Measurements from ENCODE around the gene GPR42. TPM values are rescaled to one million over a fixed set of nuclear protein-coding genes. Genes with fewer than 3 reads are reported as not detected.
"Not testable (repeated sequence)": the region's sequence is repeated elsewhere in the genome, so short reads cannot be mapped to it uniquely, and the experiment has no call there.

GPR42 gene
- total and polyA plus RNA-seq, 11 donors: not detected

DNA sequence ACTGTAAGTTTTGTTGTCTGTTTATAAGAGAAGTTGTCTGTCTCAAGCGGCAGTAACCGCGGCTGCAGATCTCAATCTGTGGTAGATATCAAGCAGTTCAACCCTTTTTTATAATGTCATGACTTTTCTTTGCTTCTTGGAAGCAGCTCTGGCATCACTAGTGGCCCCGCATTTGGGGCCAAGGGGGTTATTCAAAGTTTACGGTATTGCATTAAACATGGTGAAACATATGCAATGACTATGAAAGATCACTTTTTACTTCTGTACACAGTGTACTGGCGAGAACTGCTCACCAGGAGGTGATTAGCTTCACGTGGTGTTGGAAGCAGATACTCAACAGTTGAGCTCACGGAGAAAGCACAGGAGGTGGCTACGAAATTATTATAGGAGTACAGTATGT, 17.2 kb upstream of the GPR42 start:
- Histone ChIP-seq H3K27ac (no peak overlapping the region), H3K9me3 (no peaks in the 10 kb centered on the region), H3K27me3 (peaks cover 0 to 7% (median 0%) of the 10 kb centered on the region in 9 donors), H3K36me3 (no peaks in the 10 kb centered on the region), H3K4me1 (peaks cover 0 to 17% (median 3%) of the 10 kb centered on the region in 12 donors), H3K4me3 (no peak overlapping the region)
- ATAC-seq (no peak), DNase-seq (peak in 1 of 5 donors; percentile 9)
- intact Hi-C loops (cut with DNase I): loop anchor here in 9 of 10 donors (1.0 to 10.0 kb wide), 10 partner anchors 114 to 361 kb away; partner anchors contain the start of genes KRTDAP (in 2 of the 9) and KMT2B (in 1 of the 9)
- TF ChIP-seq POLR2A (IDR thresholded peaks at IDR 0.05): no peak
- WGBS, 4 donors: 82 to 86% (median 83%) methylated on average over 9 of the region's 9 CpGs

DNA sequence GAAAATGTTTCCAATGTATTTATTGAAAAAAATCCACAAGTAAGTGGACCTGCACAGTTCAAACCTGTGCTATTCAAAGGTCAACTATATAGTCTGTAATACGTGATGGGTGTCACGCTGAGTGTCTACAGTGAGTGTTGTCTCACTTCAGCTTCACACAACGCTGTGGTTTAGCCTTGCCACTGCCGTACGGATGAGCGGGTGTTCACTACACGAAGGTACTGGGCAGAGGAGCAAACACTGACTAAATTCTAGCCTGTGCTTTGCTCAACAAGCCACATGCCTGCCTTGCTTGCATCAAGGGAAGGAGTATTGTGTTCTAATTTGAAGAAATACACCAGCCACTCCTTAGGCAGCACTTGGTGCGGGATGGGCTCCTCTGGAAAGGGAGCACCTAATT, 16.0 kb upstream of the GPR42 start:
- TF ChIP-seq, protein P1, sequence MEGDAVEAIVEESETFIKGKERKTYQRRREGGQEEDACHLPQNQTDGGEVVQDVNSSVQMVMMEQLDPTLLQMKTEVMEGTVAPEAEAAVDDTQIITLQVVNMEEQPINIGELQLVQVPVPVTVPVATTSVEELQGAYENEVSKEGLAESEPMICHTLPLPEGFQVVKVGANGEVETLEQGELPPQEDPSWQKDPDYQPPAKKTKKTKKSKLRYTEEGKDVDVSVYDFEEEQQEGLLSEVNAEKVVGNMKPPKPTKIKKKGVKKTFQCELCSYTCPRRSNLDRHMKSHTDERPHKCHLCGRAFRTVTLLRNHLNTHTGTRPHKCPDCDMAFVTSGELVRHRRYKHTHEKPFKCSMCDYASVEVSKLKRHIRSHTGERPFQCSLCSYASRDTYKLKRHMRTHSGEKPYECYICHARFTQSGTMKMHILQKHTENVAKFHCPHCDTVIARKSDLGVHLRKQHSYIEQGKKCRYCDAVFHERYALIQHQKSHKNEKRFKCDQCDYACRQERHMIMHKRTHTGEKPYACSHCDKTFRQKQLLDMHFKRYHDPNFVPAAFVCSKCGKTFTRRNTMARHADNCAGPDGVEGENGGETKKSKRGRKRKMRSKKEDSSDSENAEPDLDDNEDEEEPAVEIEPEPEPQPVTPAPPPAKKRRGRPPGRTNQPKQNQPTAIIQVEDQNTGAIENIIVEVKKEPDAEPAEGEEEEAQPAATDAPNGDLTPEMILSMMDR (IDR thresholded peaks at IDR 0.05): no peak
- TF ChIP-seq POLR2A (IDR thresholded peaks at IDR 0.05): no peak
- intact Hi-C loops (cut with DNase I): loop anchor here in 6 of 10 donors (5.0 to 10.0 kb wide), 6 partner anchors 112 to 360 kb away; partner anchors contain the start of genes KRTDAP (in 2 of the 6) and KMT2B (in 1 of the 6)
- WGBS, 4 donors: 89 to 92% (median 91%) methylated on average over 8 of the region's 8 CpGs
- Histone ChIP-seq H3K27me3 (peaks cover 0 to 5% (median 0%) of the 10 kb centered on the region in 9 donors), H3K27ac (no peak overlapping the region), H3K4me1 (peaks cover 0 to 17% (median 3%) of the 10 kb centered on the region in 12 donors), H3K4me3 (no peak overlapping the region), H3K9me3 (no peaks in the 10 kb centered on the region), H3K36me3 (no peaks in the 10 kb centered on the region)
- ATAC-seq (no peak), DNase-seq (peak in 1 of 5 donors; percentile 13)

DNA sequence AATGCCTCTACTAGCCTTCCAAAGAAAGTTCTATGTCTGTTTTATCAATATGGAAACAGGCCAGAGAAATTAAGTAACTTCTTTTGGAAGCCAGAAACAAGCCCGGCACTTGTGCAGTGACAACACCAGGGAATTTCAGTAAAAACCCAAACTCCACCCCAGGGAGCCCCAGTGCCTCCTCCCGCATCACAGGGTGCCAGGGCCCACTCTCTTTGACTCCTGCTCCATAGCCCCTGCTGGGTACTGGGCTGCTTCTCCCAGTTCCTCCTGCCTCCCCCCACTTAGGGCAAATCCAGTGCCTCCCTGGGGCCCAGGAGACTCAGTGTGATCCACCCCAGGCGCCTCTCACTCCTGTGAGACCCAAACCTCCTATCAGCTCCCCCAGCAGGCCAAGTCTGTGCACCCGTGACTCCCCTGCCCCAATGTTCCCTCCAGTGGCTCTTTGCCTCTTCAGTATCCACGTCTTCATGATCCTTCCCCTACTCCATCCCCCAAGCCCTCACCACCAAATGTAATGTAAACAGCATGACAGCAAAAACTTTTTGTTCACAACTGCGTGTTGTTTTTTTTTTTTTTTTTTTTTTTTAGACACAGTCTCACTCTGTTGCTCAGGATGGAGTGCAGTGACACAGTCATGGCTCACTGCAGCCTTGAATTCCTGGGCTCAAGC, 14.9 kb upstream of the GPR42 start:
- Histone ChIP-seq H3K27ac (no peak overlapping the region), H3K9me3 (no peaks in the 10 kb centered on the region), H3K36me3 (no peaks in the 10 kb centered on the region), H3K4me1 (peaks cover 0 to 17% (median 3%) of the 10 kb centered on the region in 12 donors), H3K27me3 (peaks cover 0 to 5% (median 0%) of the 10 kb centered on the region in 9 donors), H3K4me3 (no peak overlapping the region)
- WGBS, 4 donors: 55 to 65% (median 60%) methylated on average over 5 to 6 of the region's 6 CpGs
- no peak for TF ChIP-seq POLR2A (IDR thresholded peaks at IDR 0.05)
- TF ChIP-seq, protein P1 (IDR thresholded peaks at IDR 0.05): no peak
- ATAC-seq (no peak), DNase-seq (peak in 1 of 5 donors; percentile 33)
- intact Hi-C loops (cut with DNase I): loop anchor here in 2 of 10 donors (10.0 kb wide), 2 partner anchors 239 to 359 kb away; partner anchors contain the start of gene KMT2B (in 1 of the 2)

GRCh38 chr19:35357867-35358573, 12.8 kb upstream of the GPR42 start, which contains the start of gene FFAR3:
Gene FFAR3, plus strand, starts transcription at chr19:35358460. Its CDS starts 431 bp downstream, at chr19:35358891.
- H3K27ac ChIP-seq: peak within 1 kb of the TSS in 1 of 12 donors; percentile 27
- no peak within 1 kb of the TSS for H3K4me3 ChIP-seq
- peaks cover 0 to 11% (median 3%) of the 10 kb centered on the region in 12 donors for H3K4me1 ChIP-seq
- peaks cover 0 to 5% (median 0%) of the 10 kb centered on the region in 9 donors for H3K27me3 ChIP-seq
- TF ChIP-seq POLR2A (IDR thresholded peaks at IDR 0.05): no peak
- TF ChIP-seq, protein P1 (IDR thresholded peaks at IDR 0.05): no peak
- intact Hi-C loops (cut with DNase I): loop anchor here in 2 of 10 donors (10.0 kb wide), 2 partner anchors 237 to 357 kb away; partner anchors contain the start of gene KMT2B (in 1 of the 2)
- 39 to 47% (median 40%) methylated on average over 14 to 18 of the region's 18 CpGs for WGBS, 4 donors
- H3K9me3 ChIP-seq: no peaks in the 10 kb centered on the region
- no peaks in the 10 kb centered on the region for H3K36me3 ChIP-seq
- DNase-seq (peak in 3 of 5 donors; percentile 38 to 68 (median 56)), ATAC-seq (peak; percentile 21 to 79 (median 68))

DNA sequence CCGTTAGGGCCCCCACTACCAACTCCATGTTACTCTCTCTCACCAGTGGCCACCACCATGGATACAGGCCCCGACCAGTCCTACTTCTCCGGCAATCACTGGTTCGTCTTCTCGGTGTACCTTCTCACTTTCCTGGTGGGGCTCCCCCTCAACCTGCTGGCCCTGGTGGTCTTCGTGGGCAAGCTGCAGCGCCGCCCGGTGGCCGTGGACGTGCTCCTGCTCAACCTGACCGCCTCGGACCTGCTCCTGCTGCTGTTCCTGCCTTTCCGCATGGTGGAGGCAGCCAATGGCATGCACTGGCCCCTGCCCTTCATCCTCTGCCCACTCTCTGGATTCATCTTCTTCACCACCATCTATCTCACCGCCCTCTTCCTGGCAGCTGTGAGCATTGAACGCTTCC, 12.0 kb upstream of the GPR42 start:
- not testable (repeated sequence) for H3K27me3 ChIP-seq, H3K27ac ChIP-seq, DNase-seq, ATAC-seq, H3K4me3 ChIP-seq, H3K36me3 ChIP-seq, H3K9me3 ChIP-seq
- WGBS, 4 donors: 73 to 86% (median 80%) methylated on average over 8 to 12 of the region's 16 CpGs
- peaks cover 0 to 11% (median 3%) of the 10 kb centered on the region in 12 donors for H3K4me1 ChIP-seq
- intact Hi-C loops (cut with DNase I): loop anchor here in 2 of 10 donors (10.0 kb wide), 2 partner anchors 236 to 356 kb away; partner anchors contain the start of gene KMT2B (in 1 of the 2)

DNA sequence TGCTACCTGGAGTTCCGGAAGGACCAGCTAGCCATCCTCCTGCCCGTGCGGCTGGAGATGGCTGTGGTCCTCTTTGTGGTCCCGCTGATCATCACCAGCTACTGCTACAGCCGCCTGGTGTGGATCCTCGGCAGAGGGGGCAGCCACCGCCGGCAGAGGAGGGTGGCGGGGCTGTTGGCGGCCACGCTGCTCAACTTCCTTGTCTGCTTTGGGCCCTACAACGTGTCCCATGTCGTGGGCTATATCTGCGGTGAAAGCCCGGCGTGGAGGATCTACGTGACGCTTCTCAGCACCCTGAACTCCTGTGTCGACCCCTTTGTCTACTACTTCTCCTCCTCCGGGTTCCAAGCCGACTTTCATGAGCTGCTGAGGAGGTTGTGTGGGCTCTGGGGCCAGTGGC, 11.5 kb upstream of the GPR42 start:
- not testable (repeated sequence) for H3K27me3 ChIP-seq, H3K27ac ChIP-seq, H3K9me3 ChIP-seq, H3K4me3 ChIP-seq, DNase-seq, ATAC-seq, H3K36me3 ChIP-seq
- peaks cover 0 to 11% (median 3%) of the 10 kb centered on the region in 12 donors for H3K4me1 ChIP-seq
- 88 to 93% (median 90%) methylated on average over 3 to 21 of the region's 21 CpGs for WGBS, 4 donors
- intact Hi-C loops (cut with DNase I): loop anchor here in 2 of 10 donors (10.0 kb wide), 2 partner anchors 235 to 355 kb away; partner anchors contain the start of gene KMT2B (in 1 of the 2)

- DNase-seq; H3K4me3 ChIP-seq; intact Hi-C loops (cut with DNase I); ATAC-seq; H3K36me3 ChIP-seq; H3K9me3 ChIP-seq; H3K27ac ChIP-seq; H3K27me3 ChIP-seq: not testable (repeated sequence)
- WGBS, 4 donors: 90 to 97% methylated on average over 4 of the region's 5 CpGs; no CpG with 5 or more reads in 2 of the 4 donors
- peaks cover 0 to 11% (median 3%) of the 10 kb centered on the region in 12 donors for H3K4me1 ChIP-seq
These were observed 10.8 kb upstream of the GPR42 start for GRCh38 chr19:35360081-35360480.

Measured in heart left ventricle (tissue), 16 donors.